Measurements from ENCODE around the gene HIRIP3.

HIRIP3 gene

DNA sequence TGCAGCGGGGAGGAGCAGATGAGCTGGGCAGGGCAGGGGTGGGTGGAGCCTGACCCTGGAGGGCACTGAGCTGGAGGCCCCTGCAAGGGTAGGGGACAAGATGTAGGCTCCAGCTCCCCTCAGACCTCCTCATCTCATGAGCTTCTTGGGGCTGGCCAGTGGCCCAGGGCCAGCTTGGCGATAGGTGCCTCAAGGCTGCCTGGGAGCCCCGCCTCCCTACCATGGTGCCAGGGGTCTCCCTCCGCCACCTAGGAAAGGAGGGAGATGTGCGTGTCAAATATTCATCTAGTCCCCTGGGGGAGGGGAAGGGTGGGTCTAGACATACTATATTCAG lies 3.9 kb downstream of the HIRIP3 start:
- Histone ChIP-seq H3K9me3 (no peaks in the 10 kb centered on the region), H3K27me3 (no peaks in the 10 kb centered on the region), H3K36me3 (peaks cover 76% of the 10 kb centered on the region), H3K4me1 (peaks cover 23% of the 10 kb centered on the region), H3K9ac (no peak overlapping the region; the same call in 1 of the 2 replicates), H4K20me1 (no peaks in the 10 kb centered on the region; the same call in 1 of the 2 replicates), H3K4me3 (no peak overlapping the region), H3K27ac (no peak overlapping the region), H3K4me2 (no peak overlapping the region)
- TF ChIP-seq Cebpa-rat (IDR thresholded peaks at IDR 0.05): no peak

DNA sequence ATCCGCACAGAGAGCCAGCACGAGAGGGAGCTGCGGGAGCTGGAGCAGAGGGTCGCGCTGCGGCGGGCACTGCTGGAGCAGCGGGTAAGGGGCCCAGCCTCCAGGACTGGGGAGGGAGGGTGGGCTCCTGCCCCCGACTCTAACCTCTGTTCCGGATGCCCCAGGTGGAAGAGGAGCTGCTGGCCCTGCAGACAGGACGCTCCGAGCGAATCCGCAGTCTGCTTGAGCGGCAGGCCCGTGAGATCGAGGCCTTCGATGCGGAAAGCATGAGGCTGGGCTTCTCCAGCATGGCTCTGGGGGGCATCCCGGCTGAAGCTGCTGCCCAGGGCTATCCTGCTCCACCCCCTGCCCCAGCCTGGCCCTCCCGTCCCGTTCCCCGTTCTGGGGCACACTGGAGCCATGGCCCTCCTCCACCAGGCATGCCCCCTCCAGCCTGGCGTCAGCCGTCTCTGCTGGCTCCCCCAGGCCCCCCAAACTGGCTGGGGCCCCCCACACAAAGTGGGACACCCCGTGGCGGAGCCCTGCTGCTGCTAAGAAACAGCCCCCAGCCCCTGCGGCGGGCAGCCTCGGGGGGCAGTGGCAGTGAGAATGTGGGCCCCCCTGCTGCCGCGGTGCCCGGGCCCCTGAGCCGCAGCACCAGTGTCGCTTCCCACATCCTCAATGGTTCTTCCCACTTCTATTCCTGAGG lies 4.4 kb downstream of the HIRIP3 start:
- Histone ChIP-seq H3K27ac (no peak overlapping the region), H3K36me3 (peaks cover 81% of the 10 kb centered on the region), H4K20me1 (no peaks in the 10 kb centered on the region; the same call in 1 of the 2 replicates), H3K9ac (no peak overlapping the region), H3K4me2 (no peak overlapping the region), H3K4me3 (no peak overlapping the region), H3K9me3 (no peaks in the 10 kb centered on the region), H3K4me1 (peaks cover 23% of the 10 kb centered on the region), H3K27me3 (no peaks in the 10 kb centered on the region)
- no peak for TF ChIP-seq Cebpa-rat (IDR thresholded peaks at IDR 0.05)

DNA sequence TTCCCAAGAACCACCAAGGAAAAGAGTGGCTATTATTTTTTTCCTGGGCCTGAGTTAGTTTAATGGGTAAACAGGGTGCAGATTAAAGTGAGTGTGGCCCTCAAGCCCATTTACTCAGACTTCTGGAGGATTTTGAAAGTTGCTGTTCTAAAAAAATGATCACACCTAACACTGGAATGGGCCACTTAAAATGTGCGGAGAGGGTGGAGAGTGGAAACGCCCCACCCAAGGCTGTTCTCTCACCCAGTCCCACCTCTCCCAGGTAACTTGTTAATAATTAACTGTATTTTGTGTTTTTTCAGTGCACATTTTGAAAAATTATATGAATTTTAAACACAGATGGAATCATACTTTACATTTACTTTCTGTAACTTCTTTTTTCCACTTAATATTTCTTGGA lies 5.4 kb downstream of the HIRIP3 start:
- Histone ChIP-seq H3K27ac (no peak overlapping the region), H3K27me3 (no peaks in the 10 kb centered on the region), H3K36me3 (peaks cover 91% of the 10 kb centered on the region), H3K4me2 (no peak overlapping the region), H3K9me3 (no peaks in the 10 kb centered on the region), H4K20me1 (no peaks in the 10 kb centered on the region; the same call in 1 of the 2 replicates), H3K4me3 (no peak overlapping the region), H3K4me1 (peaks cover 22% of the 10 kb centered on the region), H3K9ac (no peak overlapping the region)
- no peak for TF ChIP-seq Cebpa-rat (IDR thresholded peaks at IDR 0.05)

DNA sequence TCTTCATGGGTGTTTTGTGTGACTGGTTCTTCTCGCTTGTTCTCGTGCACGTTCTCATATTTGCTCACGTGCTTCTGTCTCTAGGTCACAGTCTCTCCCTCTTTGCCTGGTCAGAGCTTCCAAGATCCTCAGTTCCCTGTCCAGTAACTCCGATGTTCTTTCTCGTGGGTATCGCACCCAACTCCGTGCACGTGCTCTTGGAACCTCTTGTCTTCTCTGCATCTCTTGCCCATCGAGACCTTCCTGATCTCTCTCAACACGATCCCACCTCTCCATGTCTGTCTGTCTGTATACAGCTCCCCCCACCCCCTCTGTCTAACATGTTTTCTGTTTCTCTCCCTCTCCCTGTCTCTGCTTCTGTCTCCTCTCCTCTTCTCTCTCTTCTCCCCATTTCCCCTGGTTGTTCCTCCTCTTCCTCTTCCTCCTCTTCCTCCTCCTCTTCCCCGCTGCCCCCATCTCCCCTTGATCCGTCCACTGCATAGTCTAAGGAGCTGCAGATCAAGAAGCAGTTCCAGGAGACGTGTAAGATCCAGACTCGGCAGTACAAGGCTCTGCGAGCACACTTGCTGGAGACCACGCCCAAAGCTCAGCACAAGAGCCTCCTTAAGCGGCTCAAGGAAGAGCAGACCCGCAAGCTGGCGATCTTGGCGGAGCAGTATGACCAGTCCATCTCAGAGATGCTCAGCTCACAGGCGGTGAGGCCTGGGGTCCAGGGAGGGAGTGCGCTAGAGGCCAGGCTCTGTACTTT lies 6.1 kb downstream of the HIRIP3 start:
- Histone ChIP-seq H3K4me2 (no peak overlapping the region), H3K9ac (no peak overlapping the region), H4K20me1 (no peaks in the 10 kb centered on the region; the same call in 1 of the 2 replicates), H3K36me3 (peaks cover 98% of the 10 kb centered on the region), H3K4me1 (peaks cover 14% of the 10 kb centered on the region), H3K27me3 (no peaks in the 10 kb centered on the region), H3K4me3 (no peak overlapping the region), H3K27ac (no peak overlapping the region), H3K9me3 (no peaks in the 10 kb centered on the region)
- TF ChIP-seq Cebpa-rat (IDR thresholded peaks at IDR 0.05): no peak

DNA sequence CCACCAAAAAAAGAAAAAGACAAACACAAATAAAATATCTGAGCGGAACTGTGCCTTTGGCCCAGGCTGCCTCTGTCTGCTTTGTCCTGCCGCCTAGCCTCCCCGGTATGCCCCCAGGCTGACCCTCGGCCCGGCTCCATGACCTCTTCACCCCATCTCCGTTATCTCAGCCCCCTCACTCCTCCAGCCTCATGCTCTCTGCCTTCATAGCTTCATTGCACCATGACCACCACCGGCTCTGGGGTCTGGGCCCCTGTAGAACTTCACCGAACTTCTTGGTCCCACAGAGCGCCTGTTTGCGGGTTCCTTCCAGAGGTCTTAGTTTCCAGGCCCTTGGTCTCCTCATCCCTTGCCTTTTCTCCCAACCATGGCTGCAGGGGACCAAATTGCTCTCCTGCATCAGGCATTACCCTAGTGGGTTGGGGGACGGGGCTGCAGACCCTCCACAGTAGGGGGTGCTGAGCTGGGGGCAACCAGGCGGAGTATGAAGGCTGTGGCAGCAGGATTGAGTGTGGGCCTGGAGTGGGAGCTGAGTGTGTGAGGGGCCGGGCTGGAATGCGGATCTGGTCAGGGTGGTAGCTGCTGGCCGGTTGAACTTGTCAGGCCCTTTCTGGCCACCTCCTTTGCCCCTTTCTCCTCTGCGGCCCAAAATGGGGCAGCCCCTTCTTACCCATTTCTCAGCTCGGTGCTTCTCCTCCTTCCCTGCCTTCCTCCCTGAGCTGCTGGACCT lies 6.9 kb downstream of the HIRIP3 start:
- no peaks in the 10 kb centered on the region for H3K9me3 ChIP-seq
- peaks cover 5% of the 10 kb centered on the region; the same call in 1 of the 2 replicates for H4K20me1 ChIP-seq
- TF ChIP-seq Cebpa-rat (IDR thresholded peaks at IDR 0.05): no peak
- no peak overlapping the region for H3K9ac ChIP-seq
- no peak overlapping the region for H3K4me3 ChIP-seq
- no peak overlapping the region for H3K27ac ChIP-seq
- no peak overlapping the region for H3K4me2 ChIP-seq
- H3K4me1 ChIP-seq: peaks cover 7% of the 10 kb centered on the region
- peaks cover 99% of the 10 kb centered on the region for H3K36me3 ChIP-seq
- no peaks in the 10 kb centered on the region for H3K27me3 ChIP-seq

DNA sequence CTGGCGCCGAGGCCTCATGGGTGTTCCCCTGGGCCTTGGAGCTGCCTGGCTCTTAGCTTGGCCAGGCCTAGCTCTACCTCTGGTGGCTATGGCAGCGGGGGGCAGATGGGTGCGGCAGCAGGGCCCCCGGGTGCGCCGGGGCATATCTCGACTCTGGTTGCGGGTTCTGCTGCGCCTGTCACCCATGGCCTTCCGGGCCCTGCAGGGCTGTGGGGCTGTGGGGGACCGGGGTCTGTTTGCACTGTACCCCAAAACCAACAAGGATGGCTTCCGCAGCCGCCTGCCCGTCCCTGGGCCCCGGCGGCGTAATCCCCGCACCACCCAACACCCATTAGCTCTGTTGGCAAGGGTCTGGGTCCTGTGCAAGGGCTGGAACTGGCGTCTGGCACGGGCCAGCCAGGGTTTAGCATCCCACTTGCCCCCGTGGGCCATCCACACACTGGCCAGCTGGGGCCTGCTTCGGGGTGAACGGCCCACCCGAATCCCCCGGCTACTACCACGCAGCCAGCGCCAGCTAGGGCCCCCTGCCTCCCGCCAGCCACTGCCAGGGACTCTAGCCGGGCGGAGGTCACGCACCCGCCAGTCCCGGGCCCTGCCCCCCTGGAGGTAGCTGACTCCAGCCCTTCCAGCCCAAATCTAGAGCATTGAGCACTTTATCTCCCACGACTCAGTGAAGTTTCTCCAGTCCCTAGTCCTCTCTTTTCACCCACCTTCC lies 7.9 kb downstream of the HIRIP3 start:
- Histone ChIP-seq H3K36me3 (peaks cover 99% of the 10 kb centered on the region), H3K27me3 (no peaks in the 10 kb centered on the region), H3K4me1 (no peaks in the 10 kb centered on the region), H3K27ac (no peak overlapping the region), H4K20me1 (peaks cover 8% of the 10 kb centered on the region; the same call in 1 of the 2 replicates), H3K4me2 (no peak overlapping the region), H3K9ac (0 out of 2 replicates have a peak overlapping the region, but pooled peaks have one; percentile 6), H3K9me3 (no peaks in the 10 kb centered on the region), H3K4me3 (no peak overlapping the region)
- no peak for TF ChIP-seq Cebpa-rat (IDR thresholded peaks at IDR 0.05)

DNA sequence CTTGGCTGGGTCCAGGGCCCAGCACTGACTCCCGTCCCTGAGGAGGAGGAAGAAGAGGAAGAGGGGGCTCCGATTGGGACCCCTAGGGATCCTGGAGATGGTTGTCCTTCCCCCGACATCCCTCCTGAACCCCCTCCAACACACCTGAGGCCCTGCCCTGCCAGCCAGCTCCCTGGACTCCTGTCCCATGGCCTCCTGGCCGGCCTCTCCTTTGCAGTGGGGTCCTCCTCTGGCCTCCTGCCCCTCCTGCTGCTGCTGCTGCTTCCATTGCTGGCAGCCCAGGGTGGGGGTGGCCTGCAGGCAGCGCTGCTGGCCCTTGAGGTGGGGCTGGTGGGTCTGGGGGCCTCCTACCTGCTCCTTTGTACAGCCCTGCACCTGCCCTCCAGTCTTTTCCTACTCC lies 8.5 kb downstream of the HIRIP3 start:
- H4K20me1 ChIP-seq: peaks cover 8% of the 10 kb centered on the region; the same call in 1 of the 2 replicates
- TF ChIP-seq Cebpa-rat (IDR thresholded peaks at IDR 0.05): no peak
- H3K4me1 ChIP-seq: no peaks in the 10 kb centered on the region
- no peaks in the 10 kb centered on the region for H3K9me3 ChIP-seq
- no peak overlapping the region for H3K4me3 ChIP-seq
- H3K9ac ChIP-seq: no peak overlapping the region
- H3K36me3 ChIP-seq: peaks cover 99% of the 10 kb centered on the region
- no peaks in the 10 kb centered on the region for H3K27me3 ChIP-seq
- no peak overlapping the region for H3K4me2 ChIP-seq
- H3K27ac ChIP-seq: no peak overlapping the region

DNA sequence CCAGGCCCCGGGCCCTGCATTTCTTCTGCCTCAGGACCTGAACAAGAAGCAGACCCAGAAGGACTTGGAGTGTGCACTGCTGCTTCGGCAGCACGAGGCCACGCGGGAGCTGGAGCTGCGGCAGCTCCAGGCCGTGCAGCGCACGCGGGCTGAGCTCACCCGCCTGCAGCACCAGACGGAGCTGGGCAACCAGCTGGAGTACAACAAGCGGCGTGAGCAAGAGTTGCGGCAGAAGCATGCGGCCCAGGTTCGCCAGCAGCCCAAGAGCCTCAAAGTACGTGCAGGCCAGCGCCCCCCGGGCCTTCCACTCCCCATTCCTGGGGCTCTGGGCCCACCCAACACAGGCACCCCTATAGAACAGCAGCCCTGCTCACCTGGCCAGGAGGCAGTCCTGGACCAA lies 9.2 kb downstream of the HIRIP3 start:
- H3K9ac ChIP-seq: 0 out of 2 replicates have a peak overlapping the region, but pooled peaks have one; percentile 29
- peaks cover 8% of the 10 kb centered on the region; the same call in 1 of the 2 replicates for H4K20me1 ChIP-seq
- no peak overlapping the region for H3K4me3 ChIP-seq
- no peaks in the 10 kb centered on the region for H3K27me3 ChIP-seq
- H3K9me3 ChIP-seq: no peaks in the 10 kb centered on the region
- H3K27ac ChIP-seq: no peak overlapping the region
- TF ChIP-seq Cebpa-rat (IDR thresholded peaks at IDR 0.05): no peak
- peaks cover 100% of the 10 kb centered on the region for H3K36me3 ChIP-seq
- no peaks in the 10 kb centered on the region for H3K4me1 ChIP-seq
- no peak overlapping the region for H3K4me2 ChIP-seq

DNA sequence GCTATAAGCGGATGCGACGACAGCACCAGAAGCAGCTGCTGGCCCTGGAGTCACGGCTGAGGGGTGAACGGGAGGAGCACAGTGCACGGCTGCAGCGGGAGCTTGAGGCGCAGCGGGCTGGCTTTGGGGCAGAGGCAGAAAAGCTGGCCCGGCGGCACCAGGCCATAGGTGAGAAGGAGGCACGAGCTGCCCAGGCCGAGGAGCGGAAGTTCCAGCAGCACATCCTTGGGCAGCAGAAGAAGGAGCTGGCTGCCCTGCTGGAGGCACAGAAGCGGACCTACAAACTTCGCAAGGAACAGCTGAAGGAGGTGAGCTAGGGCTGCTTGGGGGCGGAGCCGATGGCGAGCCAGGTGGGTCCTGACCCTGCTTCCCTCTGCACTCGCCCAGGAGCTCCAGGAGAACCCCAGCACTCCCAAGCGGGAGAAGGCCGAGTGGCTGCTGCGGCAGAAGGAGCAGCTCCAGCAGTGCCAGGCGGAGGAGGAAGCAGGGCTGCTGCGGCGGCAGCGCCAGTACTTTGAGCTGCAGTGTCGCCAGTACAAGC lies 10.1 kb downstream of the HIRIP3 start:
- 0 out of 2 replicates have a peak overlapping the region, but pooled peaks have one; percentile 29 for H3K9ac ChIP-seq
- H3K9me3 ChIP-seq: no peaks in the 10 kb centered on the region
- H4K20me1 ChIP-seq: peaks cover 8% of the 10 kb centered on the region; the same call in 1 of the 2 replicates
- no peak for TF ChIP-seq Cebpa-rat (IDR thresholded peaks at IDR 0.05)
- H3K4me2 ChIP-seq: no peak overlapping the region
- no peaks in the 10 kb centered on the region for H3K4me1 ChIP-seq
- H3K4me3 ChIP-seq: no peak overlapping the region
- H3K36me3 ChIP-seq: peaks cover 100% of the 10 kb centered on the region
- H3K27ac ChIP-seq: no peak overlapping the region
- no peaks in the 10 kb centered on the region for H3K27me3 ChIP-seq

All from BLaER1 (cell line).